ENCODE data around the gene RPS6KA3. TPM values are rescaled to one million over a fixed set of nuclear protein-coding genes. Genes with fewer than 3 reads are reported as not detected.

RPS6KA3 gene
- total and polyA plus RNA-seq, 9 of the 15 experiments (the other 6 are each of a cell fraction or from before 2014, with no cell fraction given): 10.9 to 61.9 (median 37.4) TPM

GRCh38 chrX:20248592-20249192, 18.0 kb downstream of the RPS6KA3 start:
- H3K9me1 ChIP-seq (ENCODE audit: control insufficient read depth, insufficient read depth, low read length): no peaks in the 10 kb centered on the region
- H3K4me3 ChIP-seq: no peak overlapping the region
- H3K36me3 ChIP-seq (ENCODE audit: control insufficient read depth, insufficient read depth, low read length): peaks cover 16% of the 10 kb centered on the region; the same call in 1 of the 3 replicates
- H3K27ac ChIP-seq (ENCODE audit: extremely low read depth, low read depth, low read length): no peak overlapping the region
- ChIA-PET CTCF (ENCODE audit: low intra/inter-chr PET ratio) (no interaction called here), POLR2A (no interaction called here)
- no peak for ATAC-seq
- H2AFZ ChIP-seq (ENCODE audit: low read depth, low read length): no peak overlapping the region
- H3K9ac ChIP-seq (ENCODE audit: insufficient read depth in 1 of 2, low read depth in 2 of 2, low read length in 2 of 2): no peak overlapping the region
- no peaks in the 10 kb centered on the region for H3K27me3 ChIP-seq (ENCODE audit: control insufficient read depth in 2 of 2, insufficient read depth in 2 of 2, low read length in 2 of 2)
- no TSS peak for BruUV-seq (replicated peaks)
- H4K20me1 ChIP-seq (replicated peaks; ENCODE audit: control insufficient read depth, insufficient read depth, low read length): no peaks in the 10 kb centered on the region
- peaks cover 45% of the 10 kb centered on the region for H3K79me2 ChIP-seq (ENCODE audit: control insufficient read depth, insufficient read depth, low read length)
- DNase-seq (ENCODE audit: extremely low read depth in 1 of 4, low spot score in 3 of 4): no peak
- no peaks in the 10 kb centered on the region for H3K4me1 ChIP-seq (replicated peaks in 1 of 2; ENCODE audit: control insufficient read depth in 2 of 2, insufficient read depth in 2 of 2, low read length in 2 of 2)
- no peaks in the 10 kb centered on the region; the same call in 1 of the 2 replicates for H3K9me3 ChIP-seq (replicated peaks; ENCODE audit: control insufficient read depth, insufficient read depth, low read depth, low read length)
- H3K4me2 ChIP-seq (ENCODE audit: insufficient read depth, low read length): no peak overlapping the region
- in situ Hi-C loops (cut with MboI) (loop anchor here (10.0 kb wide), 1 partner anchor 196 kb away; no protein-coding TSS in a partner anchor), intact Hi-C loops (cut with micrococcal nuclease) (no loop called here)
- no peak for TF ChIP-seq MCM3 (IDR thresholded peaks at IDR 0.05)
- peak; percentile 21 for TF ChIP-seq MEIS2 (IDR thresholded peaks at IDR 0.05; ENCODE audit: partially characterized antibody)
- no peak for FAIRE-seq
- 79% methylated on average over 7 of the region's 7 CpGs for whole genome bisulfite sequencing (ENCODE audit: insufficient coverage, low coverage, missing lambda C conversion rate)

DNA sequence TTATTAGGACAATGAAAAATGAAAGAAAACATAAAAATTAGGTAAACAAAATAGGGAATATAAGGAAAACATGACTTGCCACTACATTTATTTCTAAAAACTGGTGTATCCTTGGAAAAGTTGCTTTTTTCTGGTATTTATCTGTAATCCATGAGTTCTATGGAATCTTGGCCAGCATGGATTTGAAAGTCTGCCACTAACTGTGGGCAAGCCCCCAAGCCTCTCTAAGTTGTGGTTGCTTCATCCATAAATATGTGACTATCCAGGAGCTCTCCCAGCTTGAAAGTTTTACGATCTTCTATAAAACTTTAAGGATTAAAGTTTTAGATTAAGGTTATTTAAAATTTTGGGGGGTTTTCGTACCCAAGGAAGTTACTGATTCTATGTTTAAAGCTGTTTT, 21.8 kb downstream of the RPS6KA3 start:
- Histone ChIP-seq H3K27ac (ENCODE audit: extremely low read depth, low read depth, low read length) (no peak overlapping the region), H3K36me3 (ENCODE audit: control insufficient read depth, insufficient read depth, low read length) (no peaks in the 10 kb centered on the region; the same call in 2 of the 3 replicates), H3K4me1 (replicated peaks in 1 of 2; ENCODE audit: control insufficient read depth in 2 of 2, insufficient read depth in 2 of 2, low read length in 2 of 2) (no peaks in the 10 kb centered on the region), H3K79me2 (ENCODE audit: control insufficient read depth, insufficient read depth, low read length) (peaks cover 57% of the 10 kb centered on the region), H3K4me3 (no peak overlapping the region), H3K9me3 (replicated peaks; ENCODE audit: control insufficient read depth, insufficient read depth, low read depth, low read length) (no peaks in the 10 kb centered on the region), H4K20me1 (replicated peaks; ENCODE audit: control insufficient read depth, insufficient read depth, low read length) (no peaks in the 10 kb centered on the region), H3K27me3 (ENCODE audit: control insufficient read depth in 2 of 2, insufficient read depth in 2 of 2, low read length in 2 of 2) (no peaks in the 10 kb centered on the region), H3K9ac (ENCODE audit: insufficient read depth in 1 of 2, low read depth in 2 of 2, low read length in 2 of 2) (no peak overlapping the region), H3K9me1 (ENCODE audit: control insufficient read depth, insufficient read depth, low read length) (no peaks in the 10 kb centered on the region), H2AFZ (ENCODE audit: low read depth, low read length) (no peak overlapping the region), H3K4me2 (ENCODE audit: insufficient read depth, low read length) (no peak overlapping the region)
- FAIRE-seq: no peak
- intact Hi-C loops (cut with micrococcal nuclease): no loop called here
- ChIA-PET CTCF (ENCODE audit: low intra/inter-chr PET ratio) (no interaction called here), POLR2A (no interaction called here)
- no TSS peak for BruUV-seq (replicated peaks)
- no peak for ATAC-seq
- DNase-seq (ENCODE audit: extremely low read depth in 1 of 4, low spot score in 3 of 4): no peak
- in situ Hi-C loops (cut with MboI): loop anchor here (10.0 kb wide), 1 partner anchor 200 kb away; no protein-coding TSS in a partner anchor
- 83% methylated on average over 2 of the region's 2 CpGs for WGBS (ENCODE audit: insufficient coverage, low coverage, missing lambda C conversion rate)
- TF ChIP-seq ZNF780A (CRISPR knock-in tag; IDR thresholded peaks at IDR 0.05) (no peak), ZFP30 (CRISPR knock-in tag; IDR thresholded peaks at IDR 0.05; ENCODE audit: borderline replicate concordance) (no peak), CHD4 (IDR thresholded peaks at IDR 0.05; ENCODE audit: insufficient read depth, insufficient replicate concordance, low read depth, low read length, poor library complexity, severe bottlenecking) (no peak), MYBL2 (IDR thresholded peaks at IDR 0.05; ENCODE audit: low read depth) (no peak), MYBL2 (CRISPR knock-in tag; IDR thresholded peaks at IDR 0.05; ENCODE audit: borderline replicate concordance) (no peak), CHD1 (IDR thresholded peaks at IDR 0.05; ENCODE audit: low read length) (no peak), HMG20A (CRISPR knock-in tag; conservative IDR thresholded peaks at IDR 0.05) (no peak), NELFE (IDR thresholded peaks at IDR 0.05; ENCODE audit: insufficient read depth, insufficient read length) (no peak), CREM (IDR thresholded peaks at IDR 0.05; ENCODE audit: low read depth) (no peak), ZNF583 (CRISPR knock-in tag; IDR thresholded peaks at IDR 0.05) (no peak), THAP7 (CRISPR knock-in tag; IDR thresholded peaks at IDR 0.05) (no peak), ZNF764 (CRISPR knock-in tag; IDR thresholded peaks at IDR 0.05; ENCODE audit: low read depth) (no peak), XRCC3 (IDR thresholded peaks at IDR 0.05) (no peak)
